ENCODE data around the gene PAK1IP1. TPM values are rescaled to one million over a fixed set of nuclear protein-coding genes. Genes with fewer than 3 reads are reported as not detected.
"Not testable (repeated sequence)": the region's sequence is repeated elsewhere in the genome, so short reads cannot be mapped to it uniquely, and the experiment has no call there.

PAK1IP1 gene
- total RNA-seq, 6 experiments from 2014 or later, result 3.4 to 9.1 (median 6.5) TPM

GRCh38 chr6:10662207-10662606, 32.6 kb upstream of the PAK1IP1 start:
- Histone ChIP-seq H3K27me3 (no peaks in the 10 kb centered on the region), H3K4me3 (no peak overlapping the region), H3K36me3 (no peaks in the 10 kb centered on the region), H3K27ac (no peak overlapping the region), H3K9me3 (no peaks in the 10 kb centered on the region), H3K4me1 (peaks cover 0 to 4% (median 0%) of the 10 kb centered on the region in 4 donors)
- ATAC-seq (no peak), DNase-seq (no peak)
- intact Hi-C loops (cut with DNase I), result no loop called here
- no peak for TF ChIP-seq POLR2A (IDR thresholded peaks at IDR 0.05)
- TF ChIP-seq, protein P1, sequence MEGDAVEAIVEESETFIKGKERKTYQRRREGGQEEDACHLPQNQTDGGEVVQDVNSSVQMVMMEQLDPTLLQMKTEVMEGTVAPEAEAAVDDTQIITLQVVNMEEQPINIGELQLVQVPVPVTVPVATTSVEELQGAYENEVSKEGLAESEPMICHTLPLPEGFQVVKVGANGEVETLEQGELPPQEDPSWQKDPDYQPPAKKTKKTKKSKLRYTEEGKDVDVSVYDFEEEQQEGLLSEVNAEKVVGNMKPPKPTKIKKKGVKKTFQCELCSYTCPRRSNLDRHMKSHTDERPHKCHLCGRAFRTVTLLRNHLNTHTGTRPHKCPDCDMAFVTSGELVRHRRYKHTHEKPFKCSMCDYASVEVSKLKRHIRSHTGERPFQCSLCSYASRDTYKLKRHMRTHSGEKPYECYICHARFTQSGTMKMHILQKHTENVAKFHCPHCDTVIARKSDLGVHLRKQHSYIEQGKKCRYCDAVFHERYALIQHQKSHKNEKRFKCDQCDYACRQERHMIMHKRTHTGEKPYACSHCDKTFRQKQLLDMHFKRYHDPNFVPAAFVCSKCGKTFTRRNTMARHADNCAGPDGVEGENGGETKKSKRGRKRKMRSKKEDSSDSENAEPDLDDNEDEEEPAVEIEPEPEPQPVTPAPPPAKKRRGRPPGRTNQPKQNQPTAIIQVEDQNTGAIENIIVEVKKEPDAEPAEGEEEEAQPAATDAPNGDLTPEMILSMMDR (IDR thresholded peaks at IDR 0.05), result no peak
- WGBS (ENCODE audit: insufficient coverage, low coverage, low lambda C conversion rate, missing lambda C conversion rate), result 77% methylated on average over 7 of the region's 8 CpGs

- no peak overlapping the region for H3K27ac ChIP-seq
- no peak overlapping the region for H3K4me3 ChIP-seq
- TF ChIP-seq, protein P1 (IDR thresholded peaks at IDR 0.05), result no peak
- no peak for TF ChIP-seq POLR2A (IDR thresholded peaks at IDR 0.05)
- H3K9me3 ChIP-seq, result no peaks in the 10 kb centered on the region
- peaks cover 0 to 2% (median 0%) of the 10 kb centered on the region in 4 donors for H3K4me1 ChIP-seq
- DNase-seq (no peak), ATAC-seq (no peak)
- H3K27me3 ChIP-seq, result no peaks in the 10 kb centered on the region
- intact Hi-C loops (cut with DNase I), result no loop called here
- H3K36me3 ChIP-seq, result no peaks in the 10 kb centered on the region
- WGBS (ENCODE audit: insufficient coverage, low coverage, low lambda C conversion rate, missing lambda C conversion rate), result 55% methylated on average over 2 of the region's 2 CpGs
Observed at GRCh38 chr6:10662742-10663141, 32.0 kb upstream of the PAK1IP1 start.

DNA sequence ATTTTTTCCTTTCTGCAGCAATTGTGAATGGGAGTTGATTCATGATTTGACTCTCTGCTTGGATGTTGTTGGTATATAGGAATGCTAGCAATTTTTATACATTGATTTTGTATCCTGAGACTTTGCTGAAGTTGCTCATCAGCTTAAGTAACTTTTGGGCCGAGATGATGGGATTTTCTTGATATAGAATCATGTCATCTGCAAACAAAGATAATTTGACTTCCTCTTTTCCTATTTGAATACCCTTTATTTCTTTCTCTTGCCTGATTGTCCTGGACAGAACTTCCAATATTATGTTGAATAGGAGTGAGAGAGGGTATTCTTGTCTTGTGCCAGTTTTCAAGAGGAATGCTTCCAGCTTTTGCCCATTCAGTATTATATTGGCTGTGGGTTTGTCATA, 29.2 kb upstream of the PAK1IP1 start:
- H3K4me3 ChIP-seq; H3K27me3 ChIP-seq; DNase-seq; H3K27ac ChIP-seq; intact Hi-C loops (cut with DNase I); H3K9me3 ChIP-seq; H3K36me3 ChIP-seq; H3K4me1 ChIP-seq; ATAC-seq: not testable (repeated sequence)
- WGBS (ENCODE audit: insufficient coverage, low coverage, low lambda C conversion rate, missing lambda C conversion rate), result 33% methylated on average over 1 of the region's 1 CpG

- intact Hi-C loops (cut with DNase I), result no loop called here
- Histone ChIP-seq H3K4me3 (no peak overlapping the region), H3K9me3 (no peaks in the 10 kb centered on the region), H3K4me1 (no peaks in the 10 kb centered on the region), H3K27ac (no peak overlapping the region), H3K36me3 (no peaks in the 10 kb centered on the region), H3K27me3 (no peaks in the 10 kb centered on the region)
- 53% methylated on average over 3 of the region's 6 CpGs for WGBS (ENCODE audit: insufficient coverage, low coverage, low lambda C conversion rate, missing lambda C conversion rate)
- no peak for ATAC-seq
- no peak for DNase-seq
- no peak for TF ChIP-seq POLR2A (IDR thresholded peaks at IDR 0.05)
- TF ChIP-seq, protein P1 (IDR thresholded peaks at IDR 0.05), result no peak
Observed at GRCh38 chr6:10668126-10668917, 26.4 kb upstream of the PAK1IP1 start.

- no peaks in the 10 kb centered on the region for H3K4me1 ChIP-seq
- 92% methylated on average over 6 of the region's 7 CpGs for WGBS (ENCODE audit: insufficient coverage, low coverage, low lambda C conversion rate, missing lambda C conversion rate)
- H3K27ac ChIP-seq, result no peak overlapping the region
- DNase-seq (no peak), ATAC-seq (no peak)
- H3K4me3 ChIP-seq, result no peak overlapping the region
- TF ChIP-seq, protein P1 (IDR thresholded peaks at IDR 0.05), result no peak
- no peak for TF ChIP-seq POLR2A (IDR thresholded peaks at IDR 0.05)
- H3K36me3 ChIP-seq, result no peaks in the 10 kb centered on the region
- H3K27me3 ChIP-seq, result no peaks in the 10 kb centered on the region
- intact Hi-C loops (cut with DNase I), result no loop called here
- H3K9me3 ChIP-seq, result no peaks in the 10 kb centered on the region
Observed at GRCh38 chr6:10676403-10676802, 18.4 kb upstream of the PAK1IP1 start.

Data from right lobe of liver (tissue), 6 donors.